Suprapubic skin (tissue), 3 donors: ENCODE measurements around the gene AKAP8L.

Source experiments
- EP300 ChIP-seq: sonication (generic); formaldehyde crosslinking; IDR thresholded peaks from one replicate; pipeline ENCODE4 v1.6.1; 2017; ENCODE audit warnings: antibody characterized with exemption
- TF ChIP-seq, protein P1 (sequence below), 2 donors: fragments of 200-600 bp in 1 of 2; fragments of 450-650 bp in 1 of 2; sonication (generic) in 1 of 2; IDR thresholded peaks; one replicate each; pipeline ENCODE4 v1.5.1; 2016 to 2019; ENCODE audit warnings: antibody characterized with exemption in 2 of 2, mild to moderate bottlenecking in 1 of 2, moderate library complexity in 1 of 2

DNA sequence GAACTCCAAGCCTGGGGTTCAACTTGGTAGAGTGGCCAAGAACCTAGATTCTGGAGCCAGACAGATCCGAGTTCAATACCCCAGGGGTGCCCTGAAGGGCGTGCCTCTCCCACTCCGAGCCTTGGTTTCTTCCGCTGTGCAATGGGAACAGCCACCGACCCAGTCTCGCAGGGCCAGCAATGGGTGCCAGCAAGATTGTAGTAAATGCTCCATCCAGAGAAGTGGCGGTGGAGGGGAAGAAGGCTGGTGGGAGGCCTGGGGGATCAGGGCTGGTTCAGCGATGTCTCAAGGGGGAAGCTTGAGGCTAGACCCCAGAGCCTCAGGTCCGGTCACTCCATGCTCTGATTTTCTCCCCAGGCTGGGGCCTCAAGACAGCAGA is 26.4 kb upstream of the AKAP8L start:
- TF ChIP-seq EP300: no peak
- TF ChIP-seq, protein P1, sequence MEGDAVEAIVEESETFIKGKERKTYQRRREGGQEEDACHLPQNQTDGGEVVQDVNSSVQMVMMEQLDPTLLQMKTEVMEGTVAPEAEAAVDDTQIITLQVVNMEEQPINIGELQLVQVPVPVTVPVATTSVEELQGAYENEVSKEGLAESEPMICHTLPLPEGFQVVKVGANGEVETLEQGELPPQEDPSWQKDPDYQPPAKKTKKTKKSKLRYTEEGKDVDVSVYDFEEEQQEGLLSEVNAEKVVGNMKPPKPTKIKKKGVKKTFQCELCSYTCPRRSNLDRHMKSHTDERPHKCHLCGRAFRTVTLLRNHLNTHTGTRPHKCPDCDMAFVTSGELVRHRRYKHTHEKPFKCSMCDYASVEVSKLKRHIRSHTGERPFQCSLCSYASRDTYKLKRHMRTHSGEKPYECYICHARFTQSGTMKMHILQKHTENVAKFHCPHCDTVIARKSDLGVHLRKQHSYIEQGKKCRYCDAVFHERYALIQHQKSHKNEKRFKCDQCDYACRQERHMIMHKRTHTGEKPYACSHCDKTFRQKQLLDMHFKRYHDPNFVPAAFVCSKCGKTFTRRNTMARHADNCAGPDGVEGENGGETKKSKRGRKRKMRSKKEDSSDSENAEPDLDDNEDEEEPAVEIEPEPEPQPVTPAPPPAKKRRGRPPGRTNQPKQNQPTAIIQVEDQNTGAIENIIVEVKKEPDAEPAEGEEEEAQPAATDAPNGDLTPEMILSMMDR (IDR thresholded peaks at IDR 0.05): no peak
